Cardiac fibroblast (primary cell): ENCODE data around the gene NSG1.

Source experiments
- DNase-seq, 2 donors: peaks; one replicate each; pipeline versions ENCODE4 v3.0.0 to v3.0.0-alpha.2; 2010; ENCODE audit warnings: low read depth in 2 of 2
- H3K4me3 ChIP-seq, 2 donors: replicated peaks in 1 of 2; 1 replicate in 1 of 2; 2 replicates in 1 of 2; pipeline ENCODE4 v1.5.1; 2011; ENCODE audit warnings: low read depth in 2 of 2, low read length in 2 of 2, mild to moderate bottlenecking in 2 of 2, moderate library complexity in 1 of 2
- CTCF ChIP-seq: IDR thresholded peaks from one replicate; pipeline ENCODE4 v1.5.1; 2011; ENCODE audit warnings: low read depth, mild to moderate bottlenecking, low read length, inconsistent platforms

Gene NSG1

GRCh38 chr4:4396628-4397440, 9.9 kb downstream of the NSG1 start:
- DNase-seq = peak in 1 of 2 donors; percentile 31
- no peak overlapping the region for H3K4me3 ChIP-seq
- no peak for TF ChIP-seq CTCF

- DNase-seq = no peak
- TF ChIP-seq CTCF = no peak
- no peak overlapping the region for H3K4me3 ChIP-seq
Observed at GRCh38 chr4:4397441-4397819, 10.5 kb downstream of the NSG1 start.

GRCh38 chr4:4398430-4398829, 11.5 kb downstream of the NSG1 start:
- H3K4me3 ChIP-seq = no peak overlapping the region
- TF ChIP-seq CTCF = no peak
- DNase-seq = no peak

GRCh38 chr4:4401036-4401435, 14.1 kb downstream of the NSG1 start:
- TF ChIP-seq CTCF = no peak
- H3K4me3 ChIP-seq = no peak overlapping the region
- no peak for DNase-seq

GRCh38 chr4:4402966-4403365, 16.1 kb downstream of the NSG1 start:
- no peak overlapping the region for H3K4me3 ChIP-seq
- no peak for TF ChIP-seq CTCF
- DNase-seq = no peak

- no peak for TF ChIP-seq CTCF
- DNase-seq = no peak
- no peak overlapping the region for H3K4me3 ChIP-seq
Observed at GRCh38 chr4:4405358-4405962, 18.6 kb downstream of the NSG1 start.
